Neuronal stem cell (in vitro differentiated cells): ENCODE results near the gene GGCX.

ENCODE experiments used
- DNase-seq: peaks from one replicate; pipeline ENCODE4 v3.0.0-alpha.2; 2013; ENCODE audit warnings: low spot score
- H2AFZ ChIP-seq: one replicate; pipeline ENCODE4 v1.6.1; 2013; ENCODE audit warnings: mild to moderate bottlenecking, low read length, inconsistent platforms
- H2AK5ac ChIP-seq: 2 replicates; pipeline ENCODE4 v1.6.1; 2013; ENCODE audit warnings: low read depth, mild to moderate bottlenecking, inconsistent platforms, low read length, moderate library complexity, mixed read lengths
- H2BK120ac ChIP-seq: 2 replicates; pipeline ENCODE4 v1.6.1; 2013; ENCODE audit warnings: low read depth, mild to moderate bottlenecking, inconsistent platforms, low read length, moderate library complexity, mixed read lengths
- H2BK12ac ChIP-seq: one replicate; pipeline ENCODE4 v1.6.1; 2013; ENCODE audit warnings: low read length, inconsistent platforms
- H2BK15ac ChIP-seq: 2 replicates; pipeline ENCODE4 v1.6.1; 2013; ENCODE audit warnings: mild to moderate bottlenecking, low read length, inconsistent platforms, mixed read lengths
- H2BK5ac ChIP-seq: one replicate; pipeline ENCODE4 v1.6.1; 2013; ENCODE audit warnings: inconsistent platforms, mild to moderate bottlenecking, low read length, moderate library complexity
- H3K14ac ChIP-seq: one replicate; pipeline ENCODE4 v1.6.1; 2013; ENCODE audit warnings: low read length, inconsistent platforms
- H3K18ac ChIP-seq: 2 replicates; pipeline ENCODE4 v1.6.1; 2013; ENCODE audit warnings: low read length, inconsistent platforms
- H3K23ac ChIP-seq: 2 replicates; pipeline ENCODE4 v1.6.1; 2013; ENCODE audit warnings: low read depth, mild to moderate bottlenecking, mixed read lengths, low read length, inconsistent platforms; ENCODE audit not compliant: poor library complexity
- H3K27ac ChIP-seq: replicated peaks from 3 replicates; pipeline ENCODE4 v1.5.1; 2013; ENCODE audit warnings: low read length, inconsistent platforms
- H3K27me3 ChIP-seq, 3 experiments: 2 replicates each; pipeline ENCODE4 v1.6.1; 2013; ENCODE audit warnings: low read length in 3 of 3, mild to moderate bottlenecking in 2 of 3, inconsistent platforms in 1 of 3, low read depth in 1 of 3, mixed read lengths in 1 of 3, moderate library complexity in 1 of 3; ENCODE audit not compliant: control insufficient read depth in 3 of 3, insufficient read depth in 3 of 3
- H3K36me3 ChIP-seq, 2 donors: replicated peaks in 1 of 2; 2 replicates each; pipeline ENCODE4 v1.6.1; 2013; ENCODE audit warnings: low read length in 2 of 2; ENCODE audit not compliant: control insufficient read depth in 2 of 2, insufficient read depth in 2 of 2
- H3K4ac ChIP-seq: 2 replicates; pipeline ENCODE4 v1.6.1; 2013; ENCODE audit warnings: inconsistent platforms, mild to moderate bottlenecking, low read length, moderate library complexity
- H3K4me1 ChIP-seq, 2 donors: 1 replicate in 1 of 2; 2 replicates in 1 of 2; pipeline ENCODE4 v1.6.1; 2013; ENCODE audit warnings: low read length in 2 of 2, low read depth in 1 of 2; ENCODE audit not compliant: control insufficient read depth in 2 of 2, insufficient read depth in 1 of 2
- H3K4me2 ChIP-seq: one replicate; pipeline ENCODE4 v1.6.1; 2013; ENCODE audit warnings: mild to moderate bottlenecking, low read length, inconsistent platforms; ENCODE audit not compliant: insufficient read depth, poor library complexity, severe bottlenecking
- H3K4me3 ChIP-seq, 2 donors: 2 replicates each; pipeline ENCODE4 v1.5.1; 2013; ENCODE audit warnings: low read length in 2 of 2, mild to moderate bottlenecking in 2 of 2, inconsistent platforms in 1 of 2, moderate library complexity in 1 of 2
- H3K79me1 ChIP-seq: one replicate; pipeline ENCODE4 v1.6.1; 2013; ENCODE audit warnings: low read depth, mild to moderate bottlenecking, inconsistent platforms, low read length, moderate library complexity
- H3K9ac ChIP-seq: one replicate; pipeline ENCODE4 v1.6.1; 2013; ENCODE audit warnings: mild to moderate bottlenecking, low read depth, low read length, inconsistent platforms; ENCODE audit not compliant: poor library complexity
- H3K9me3 ChIP-seq, 2 donors: replicated peaks in 1 of 2; 2 replicates each; pipeline versions ENCODE3 to v1.6.1; 2013; ENCODE audit warnings: low read length in 2 of 2, mild to moderate bottlenecking in 2 of 2, inconsistent platforms in 1 of 2, low read depth in 1 of 2, mixed read lengths in 1 of 2, moderate library complexity in 1 of 2; ENCODE audit not compliant: control insufficient read depth in 2 of 2, insufficient read depth in 1 of 2
- H4K8ac ChIP-seq: one replicate; pipeline ENCODE4 v1.6.1; 2013; ENCODE audit warnings: low read depth, mild to moderate bottlenecking, inconsistent platforms, low read length, moderate library complexity
- H4K91ac ChIP-seq: one replicate; pipeline ENCODE4 v1.6.1; 2013; ENCODE audit warnings: low read length, low read depth, mild to moderate bottlenecking, inconsistent platforms; ENCODE audit not compliant: poor library complexity
- WGBS, 2 donors: extraction: QIAGEN DNeasy Blood & Tissue Kit; methylation state at CpG; one replicate each; pipeline ENCODE4 v1.1.7; 2013; ENCODE audit warnings: missing lambda C conversion rate in 2 of 2, mixed read lengths in 1 of 2; ENCODE audit not compliant: insufficient read length in 2 of 2, insufficient replicate concordance in 1 of 2; ENCODE audit errors: extremely low coverage in 2 of 2; 5-methylcytosine and 5-hydroxymethylcytosine counted together

Gene GGCX

GRCh38 chr2:85547859-85548607 is 13.3 kb downstream of the GGCX start:
- Histone ChIP-seq H3K79me1 (no peaks in the 10 kb centered on the region), H3K36me3 (peaks cover 34 to 92% of the 10 kb centered on the region in 2 donors)
- no CpG with 5 or more reads among the region's 6 CpGs for WGBS, 2 donors

DNA sequence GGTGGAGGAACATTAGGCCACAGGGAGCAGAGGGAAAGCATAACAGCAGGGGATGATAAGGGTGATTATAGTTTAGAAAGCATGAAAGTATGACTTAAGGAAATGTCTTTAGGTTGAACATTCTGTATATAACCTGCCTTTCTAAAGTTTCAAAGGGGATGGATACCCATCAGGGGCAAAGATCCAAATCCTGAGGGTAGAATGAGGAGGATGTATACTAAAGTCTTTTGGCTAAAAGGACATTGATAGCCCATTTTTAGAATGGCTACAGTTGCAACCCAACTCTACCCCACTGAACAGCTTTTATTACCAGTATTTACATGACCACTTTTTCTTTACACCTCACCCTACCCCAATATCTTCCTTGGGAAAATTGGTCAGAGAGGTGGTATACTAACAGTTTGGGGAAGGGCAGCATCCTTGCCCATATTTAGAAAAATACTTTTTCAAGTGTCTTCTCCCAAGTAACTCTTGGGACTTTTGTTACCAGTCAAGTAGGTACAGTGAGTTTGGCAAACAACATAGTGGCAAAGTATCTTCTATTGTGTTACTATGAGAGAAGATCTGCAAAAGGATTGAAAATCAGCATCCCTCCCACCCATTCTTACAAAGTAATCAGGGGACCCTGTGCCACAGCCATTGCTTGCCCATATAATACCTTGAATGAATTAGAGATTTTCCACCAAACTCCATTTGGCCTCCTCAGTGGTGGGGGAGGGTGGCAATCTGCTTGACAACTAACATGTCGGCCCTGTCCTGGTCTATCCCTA is 14.0 kb downstream of the GGCX start:
- Histone ChIP-seq H2AFZ (no peak overlapping the region), H3K79me1 (no peaks in the 10 kb centered on the region), H2BK120ac (no peak overlapping the region), H4K8ac (no peak overlapping the region), H3K9ac (no peak overlapping the region), H3K14ac (no peak overlapping the region), H3K4ac (no peak overlapping the region), H3K18ac (no peak overlapping the region), H3K4me3 (no peak overlapping the region), H2BK5ac (no peak overlapping the region), H3K4me2 (no peak overlapping the region), H2BK15ac (no peak overlapping the region), H2AK5ac (no peak overlapping the region), H3K23ac (no peak overlapping the region), H3K27me3 (no peaks in the 10 kb centered on the region), H4K91ac (no peak overlapping the region), H3K9me3 (no peaks in the 10 kb centered on the region), H2BK12ac (no peak overlapping the region), H3K27ac (no peak overlapping the region), H3K36me3 (peaks cover 35 to 92% of the 10 kb centered on the region in 2 donors), H3K4me1 (peaks cover 0 to 2% of the 10 kb centered on the region in 2 donors)
- no peak for DNase-seq
- no CpG with 5 or more reads among the region's 1 CpG for WGBS, 2 donors

More at GRCh38 chr2:85547859-85548607, 13.3 kb downstream of the GGCX start:
- Histone ChIP-seq H2BK15ac (no peak overlapping the region), H3K27ac (no peak overlapping the region), H3K4me2 (no peak overlapping the region), H2BK12ac (no peak overlapping the region), H3K14ac (no peak overlapping the region), H2AFZ (no peak overlapping the region), H3K9ac (no peak overlapping the region), H3K9me3 (no peaks in the 10 kb centered on the region), H2BK5ac (no peak overlapping the region), H3K27me3 (no peaks in the 10 kb centered on the region), H2BK120ac (no peak overlapping the region), H3K4ac (no peak overlapping the region), H3K4me1 (no peaks in the 10 kb centered on the region), H3K23ac (no peak overlapping the region), H4K8ac (no peak overlapping the region), H3K4me3 (no peak overlapping the region), H3K18ac (no peak overlapping the region), H4K91ac (no peak overlapping the region), H2AK5ac (no peak overlapping the region)
- no peak for DNase-seq

DNA sequence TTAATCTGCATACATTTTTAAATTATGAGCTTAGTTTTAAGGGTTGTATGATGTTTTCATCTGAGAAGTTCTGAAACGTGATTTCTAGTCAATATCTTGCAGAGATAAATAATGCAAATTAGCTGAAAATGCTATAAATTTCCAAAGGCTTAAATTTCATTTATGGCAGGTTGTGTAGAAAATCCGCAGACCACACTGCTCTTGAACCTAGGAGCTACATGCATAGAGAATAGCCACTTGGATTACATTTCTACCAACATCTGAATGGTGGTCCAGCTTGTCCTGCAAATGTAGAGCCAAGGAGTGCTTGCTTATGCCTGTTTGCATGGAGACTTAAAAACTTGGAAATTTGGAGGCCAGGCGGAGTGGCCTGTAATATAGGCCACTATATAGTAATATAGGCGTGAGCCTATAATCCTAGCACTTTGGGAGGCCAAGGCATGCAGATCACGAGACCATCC is 15.5 kb downstream of the GGCX start:
- Histone ChIP-seq H2BK15ac (no peak overlapping the region), H2AK5ac (no peak overlapping the region), H3K27me3 (no peaks in the 10 kb centered on the region), H3K4me1 (peaks cover 4 to 13% of the 10 kb centered on the region in 2 donors), H3K27ac (no peak overlapping the region), H3K9ac (no peak overlapping the region), H3K36me3 (peaks cover 35 to 92% of the 10 kb centered on the region in 2 donors), H2BK12ac (no peak overlapping the region), H2AFZ (no peak overlapping the region), H2BK5ac (no peak overlapping the region), H3K9me3 (no peaks in the 10 kb centered on the region), H4K8ac (no peak overlapping the region), H3K18ac (no peak overlapping the region), H3K4ac (no peak overlapping the region), H3K79me1 (peaks cover 2% of the 10 kb centered on the region), H3K23ac (no peak overlapping the region), H3K4me2 (no peak overlapping the region), H2BK120ac (no peak overlapping the region), H3K14ac (no peak overlapping the region), H3K4me3 (no peak overlapping the region), H4K91ac (no peak overlapping the region)
- no peak for DNase-seq
- WGBS, 2 donors: no CpG with 5 or more reads among the region's 5 CpGs
